Stimulated activated CD8-positive, alpha-beta memory T cell treated with anti-CD3 and anti-CD28 coated beads, Interleukin-12 subunit alpha, Interleukin-12 subunit beta, amount 100 ng/mL, for 24 hours (primary cell): Measurements from ENCODE around the gene PEX14.
A peak's percentile ranks its signal among the peaks of the same experiment; 100 is the strongest.
"Not testable (repeated sequence)": the region's sequence is repeated elsewhere in the genome, so short reads cannot be mapped to it uniquely, and the experiment has no call there.

ENCODE experiments used
- DNase-seq: peaks from one replicate; pipeline ENCODE4 v3.0.0-alpha.2; 2020; ENCODE audit errors: extremely low read depth

The PEX14 gene

GRCh38 chr1:10495475-10495817, 20.7 kb downstream of the PEX14 start:
- no peak for DNase-seq

- DNase-seq = no peak
These were observed 21.2 kb downstream of the PEX14 start for GRCh38 chr1:10495952-10496351.

GRCh38 chr1:10497109-10497508, 22.4 kb downstream of the PEX14 start:
- DNase-seq = no peak

- DNase-seq = no peak
These were observed 23.5 kb downstream of the PEX14 start for GRCh38 chr1:10498231-10498630.

- no peak for DNase-seq
These were observed 27.5 kb downstream of the PEX14 start for GRCh38 chr1:10502206-10502605.

- no peak for DNase-seq
These were observed 29.5 kb downstream of the PEX14 start for GRCh38 chr1:10504249-10504648.

GRCh38 chr1:10506046-10506676, 31.4 kb downstream of the PEX14 start:
- not testable (repeated sequence) for DNase-seq

- no peak for DNase-seq
These were observed 31.9 kb downstream of the PEX14 start for GRCh38 chr1:10506677-10507047.

- DNase-seq = no peak
These were observed 32.5 kb downstream of the PEX14 start for GRCh38 chr1:10507111-10507879.

GRCh38 chr1:10508511-10508951, 33.8 kb downstream of the PEX14 start:
- DNase-seq = no peak

GRCh38 chr1:10509809-10510509, 35.2 kb downstream of the PEX14 start:
- no peak for DNase-seq

- DNase-seq = peak; percentile 55
These were observed 36.1 kb downstream of the PEX14 start for GRCh38 chr1:10510520-10511493.

- DNase-seq = no peak
These were observed 36.7 kb downstream of the PEX14 start for GRCh38 chr1:10511494-10511885.

GRCh38 chr1:10513199-10513598, 38.4 kb downstream of the PEX14 start:
- DNase-seq = no peak

GRCh38 chr1:10514490-10515235, 39.9 kb downstream of the PEX14 start:
- DNase-seq = no peak

- DNase-seq = no peak
These were observed 40.7 kb downstream of the PEX14 start for GRCh38 chr1:10515301-10515975.

- DNase-seq = no peak
These were observed 41.4 kb downstream of the PEX14 start for GRCh38 chr1:10515976-10516750.

- no peak for DNase-seq
These were observed 42.4 kb downstream of the PEX14 start for GRCh38 chr1:10516925-10517676.

- no peak for DNase-seq
These were observed 42.9 kb downstream of the PEX14 start for GRCh38 chr1:10517677-10517982.
